ENCODE measurements around the gene MAN2A1. TPM values are rescaled to one million over a fixed set of nuclear protein-coding genes. Genes with fewer than 3 reads are reported as not detected.

The MAN2A1 gene
- polyA plus RNA-seq, 3 donors, result 17.0 to 23.0 (median 20.1) TPM

- peaks cover 43 to 70% of the 10 kb centered on the region in 2 donors for H3K36me3 ChIP-seq (replicated peaks in 1 of 2; ENCODE audit: control insufficient read depth in 1 of 2, insufficient read depth in 2 of 2, low read length in 2 of 2)
- no peak overlapping the region for H3K27ac ChIP-seq (ENCODE audit: low read depth in 1 of 2, low read length in 2 of 2)
- peaks cover 2% of the 10 kb centered on the region in 2 donors for H3K4me1 ChIP-seq (ENCODE audit: control insufficient read depth in 1 of 2, insufficient read depth in 2 of 2, low read length in 2 of 2)
- no peak overlapping the region for H3K4me2 ChIP-seq (replicated peaks; ENCODE audit: extremely low read depth, low read length, poor library complexity, severe bottlenecking)
- intact Hi-C loops (cut with micrococcal nuclease), result no loop called here
- DNase-seq, result no peak
- Mint-ChIP-seq H3K4me3 (no peak overlapping the region), H3K27ac (no peak overlapping the region), H3K36me3 (peaks cover 54 to 55% of the 10 kb centered on the region in 2 donors), H3K9me3 (peaks cover 0 to 1% (median 0%) of the 10 kb centered on the region in 7 donors), H3K27me3 (ENCODE audit: low read depth in 3 of 3) (no peaks in the 10 kb centered on the region), H3K4me1 (peaks cover under 1% of the 10 kb centered on the region)
- no peaks in the 10 kb centered on the region for H3K9me3 ChIP-seq (replicated peaks in 1 of 2; ENCODE audit: control insufficient read depth in 1 of 2, insufficient read depth in 1 of 2, low read length in 2 of 2)
- no peaks in the 10 kb centered on the region for H4K20me1 ChIP-seq (ENCODE audit: insufficient read depth, low read length)
- H3K27me3 ChIP-seq (ENCODE audit: control insufficient read depth in 2 of 2, insufficient read depth in 2 of 2, low read length in 2 of 2), result no peaks in the 10 kb centered on the region
- H3K4me3 ChIP-seq (replicated peaks in 1 of 3; ENCODE audit: low read depth in 2 of 3, low read length in 3 of 3), result no peak overlapping the region
- no peak for TF ChIP-seq CTCF (IDR thresholded peaks at IDR 0.05)
- H3K9ac ChIP-seq (ENCODE audit: insufficient read depth, low read length, poor library complexity, severe bottlenecking), result no peak overlapping the region
- no peak overlapping the region for H2AFZ ChIP-seq (ENCODE audit: insufficient read depth, low read depth, low read length, poor library complexity, severe bottlenecking)
- no peaks in the 10 kb centered on the region for H3K79me2 ChIP-seq (ENCODE audit: insufficient read depth, low read length)
- WGBS (ENCODE audit: insufficient coverage), result 100% methylated on average over 1 of the region's 4 CpGs
These were observed 78.3 kb downstream of the MAN2A1 start for GRCh38 chr5:109767997-109768396.

GRCh38 chr5:109769597-109770291 lies 80.0 kb downstream of the MAN2A1 start:
- intact Hi-C loops (cut with micrococcal nuclease), result no loop called here
- H3K36me3 Mint-ChIP-seq, result peaks cover 57 to 65% of the 10 kb centered on the region in 2 donors

More at GRCh38 chr5:109769597-109770291, 80.0 kb downstream of the MAN2A1 start:
- no peaks in the 10 kb centered on the region for H3K9me3 ChIP-seq (replicated peaks in 1 of 2; ENCODE audit: control insufficient read depth in 1 of 2, insufficient read depth in 1 of 2, low read length in 2 of 2)
- H4K20me1 ChIP-seq (ENCODE audit: insufficient read depth, low read length), result no peaks in the 10 kb centered on the region
- TF ChIP-seq CTCF (IDR thresholded peaks at IDR 0.05), result no peak
- no peak for DNase-seq
- H3K27ac ChIP-seq (ENCODE audit: low read depth in 1 of 2, low read length in 2 of 2), result no peak overlapping the region
- no peak overlapping the region for H3K4me2 ChIP-seq (replicated peaks; ENCODE audit: extremely low read depth, low read length, poor library complexity, severe bottlenecking)
- no peaks in the 10 kb centered on the region for H3K79me2 ChIP-seq (ENCODE audit: insufficient read depth, low read length)
- Mint-ChIP-seq H3K27ac (peak overlapping the region in 1 of 7 donors; percentile 16), H3K4me3 (no peak overlapping the region), H3K27me3 (ENCODE audit: low read depth in 3 of 3) (no peaks in the 10 kb centered on the region), H3K4me1 (no peaks in the 10 kb centered on the region), H3K9me3 (peaks cover 0 to 1% (median 0%) of the 10 kb centered on the region in 7 donors)
- H3K36me3 ChIP-seq (replicated peaks in 1 of 2; ENCODE audit: control insufficient read depth in 1 of 2, insufficient read depth in 2 of 2, low read length in 2 of 2), result peaks cover 52 to 83% of the 10 kb centered on the region in 2 donors
- 100% methylated on average over 3 of the region's 7 CpGs for WGBS (ENCODE audit: insufficient coverage)
- no peak overlapping the region for H3K9ac ChIP-seq (ENCODE audit: insufficient read depth, low read length, poor library complexity, severe bottlenecking)
- H3K4me3 ChIP-seq (replicated peaks in 1 of 3; ENCODE audit: low read depth in 2 of 3, low read length in 3 of 3), result no peak overlapping the region
- no peak overlapping the region for H2AFZ ChIP-seq (ENCODE audit: insufficient read depth, low read depth, low read length, poor library complexity, severe bottlenecking)
- H3K4me1 ChIP-seq (ENCODE audit: control insufficient read depth in 1 of 2, insufficient read depth in 2 of 2, low read length in 2 of 2), result no peaks in the 10 kb centered on the region
- no peaks in the 10 kb centered on the region for H3K27me3 ChIP-seq (ENCODE audit: control insufficient read depth in 2 of 2, insufficient read depth in 2 of 2, low read length in 2 of 2)
